GM13977 (cell line): ENCODE measurements around the gene SOS2.

ENCODE experiments used
- DNase-seq: peaks from one replicate; pipeline ENCODE4 v3.0.0; 2012; ENCODE audit warnings: low spot score
- in situ Hi-C: fragments of 300-500 bp; cut with MboI; formaldehyde crosslinking; loops from one replicate; pipeline ENCODE4 v1.12.0; 2022; ENCODE audit warnings: low sequenced_read_pairs, low pct_unique_long_range_greater_than_20kb, mixed read lengths, inconsistent platforms; ENCODE audit not compliant: unreplicated experiment
- TF ChIP-seq, protein P1 (sequence below): IDR thresholded peaks from 2 replicates; pipeline ENCODE4 v1.5.1; 2012; ENCODE audit warnings: mild to moderate bottlenecking, control low read depth; ENCODE audit not compliant: insufficient read depth; ENCODE audit errors: extremely low read depth, missing control alignments

SOS2 gene

GRCh38 chr14:50068496-50068895 lies 162.9 kb downstream of the SOS2 start:
- no peak for DNase-seq
- in situ Hi-C loops = no loop called here
- TF ChIP-seq, protein P1, sequence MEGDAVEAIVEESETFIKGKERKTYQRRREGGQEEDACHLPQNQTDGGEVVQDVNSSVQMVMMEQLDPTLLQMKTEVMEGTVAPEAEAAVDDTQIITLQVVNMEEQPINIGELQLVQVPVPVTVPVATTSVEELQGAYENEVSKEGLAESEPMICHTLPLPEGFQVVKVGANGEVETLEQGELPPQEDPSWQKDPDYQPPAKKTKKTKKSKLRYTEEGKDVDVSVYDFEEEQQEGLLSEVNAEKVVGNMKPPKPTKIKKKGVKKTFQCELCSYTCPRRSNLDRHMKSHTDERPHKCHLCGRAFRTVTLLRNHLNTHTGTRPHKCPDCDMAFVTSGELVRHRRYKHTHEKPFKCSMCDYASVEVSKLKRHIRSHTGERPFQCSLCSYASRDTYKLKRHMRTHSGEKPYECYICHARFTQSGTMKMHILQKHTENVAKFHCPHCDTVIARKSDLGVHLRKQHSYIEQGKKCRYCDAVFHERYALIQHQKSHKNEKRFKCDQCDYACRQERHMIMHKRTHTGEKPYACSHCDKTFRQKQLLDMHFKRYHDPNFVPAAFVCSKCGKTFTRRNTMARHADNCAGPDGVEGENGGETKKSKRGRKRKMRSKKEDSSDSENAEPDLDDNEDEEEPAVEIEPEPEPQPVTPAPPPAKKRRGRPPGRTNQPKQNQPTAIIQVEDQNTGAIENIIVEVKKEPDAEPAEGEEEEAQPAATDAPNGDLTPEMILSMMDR = no peak

GRCh38 chr14:50067723-50068495 lies 163.5 kb downstream of the SOS2 start:
- no peak for DNase-seq
- TF ChIP-seq, protein P1 = no peak
- in situ Hi-C loops = no loop called here
